TTC549 (cell line): Measurements from ENCODE around the gene EED.

Source experiments
- FAIRE-seq: peaks from 2 replicates; lab custom pipeline; 2012; peaks lifted over from hg19 to GRCh38; lab: Jason Lieb, UNC

The EED gene, protein sequence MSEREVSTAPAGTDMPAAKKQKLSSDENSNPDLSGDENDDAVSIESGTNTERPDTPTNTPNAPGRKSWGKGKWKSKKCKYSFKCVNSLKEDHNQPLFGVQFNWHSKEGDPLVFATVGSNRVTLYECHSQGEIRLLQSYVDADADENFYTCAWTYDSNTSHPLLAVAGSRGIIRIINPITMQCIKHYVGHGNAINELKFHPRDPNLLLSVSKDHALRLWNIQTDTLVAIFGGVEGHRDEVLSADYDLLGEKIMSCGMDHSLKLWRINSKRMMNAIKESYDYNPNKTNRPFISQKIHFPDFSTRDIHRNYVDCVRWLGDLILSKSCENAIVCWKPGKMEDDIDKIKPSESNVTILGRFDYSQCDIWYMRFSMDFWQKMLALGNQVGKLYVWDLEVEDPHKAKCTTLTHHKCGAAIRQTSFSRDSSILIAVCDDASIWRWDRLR

DNA sequence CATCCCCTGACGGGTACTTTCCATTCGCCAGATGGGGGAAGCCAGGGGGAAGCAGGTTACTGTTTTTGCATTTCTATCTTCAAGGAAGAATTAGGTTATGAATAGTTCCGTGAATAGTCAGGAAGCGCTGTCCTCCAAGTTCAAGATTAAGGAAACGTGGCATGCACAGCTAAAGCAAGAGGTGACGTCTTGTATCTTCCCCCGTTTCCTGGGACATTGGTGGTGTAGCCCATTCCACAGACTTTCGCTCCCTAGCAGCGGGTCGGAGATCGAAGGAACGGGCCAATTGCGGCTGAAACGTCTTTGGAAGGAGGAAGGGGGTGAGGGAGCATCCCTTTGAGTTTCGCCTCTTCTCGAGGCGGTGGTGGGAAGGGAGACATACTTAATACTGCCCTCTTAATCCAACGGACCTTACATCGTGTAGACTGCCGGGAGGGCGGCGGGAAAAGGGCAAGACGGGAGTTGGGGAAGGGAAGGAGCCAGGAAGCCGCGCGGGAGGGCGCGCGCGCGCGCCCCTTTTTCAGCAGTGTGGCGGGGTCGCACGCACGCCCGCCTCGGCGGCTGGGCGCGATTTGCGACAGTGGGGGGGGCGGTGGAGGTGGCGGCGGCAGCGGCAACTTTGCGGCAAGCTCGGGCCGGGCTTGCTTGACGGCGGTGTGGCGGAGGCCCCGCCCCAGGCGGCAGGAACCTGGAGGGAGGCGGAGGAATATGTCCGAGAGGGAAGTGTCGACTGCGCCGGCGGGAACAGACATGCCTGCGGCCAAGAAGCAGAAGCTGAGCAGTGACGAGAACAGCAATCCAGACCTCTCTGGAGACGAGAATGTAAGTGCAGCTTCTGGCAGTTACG lies at the start of gene EED:
EED (plus strand) TSS at position 232 of the 847 bp plus-strand sequence; CDS start at position 709, 477 bp downstream.
- FAIRE-seq = no peak

GRCh38 chr11:86194998-86195397 lies 49.6 kb upstream of the EED start:
- FAIRE-seq = no peak

- no peak for FAIRE-seq
Measured at GRCh38 chr11:86196085-86196696, 48.4 kb upstream of the EED start.

DNA sequence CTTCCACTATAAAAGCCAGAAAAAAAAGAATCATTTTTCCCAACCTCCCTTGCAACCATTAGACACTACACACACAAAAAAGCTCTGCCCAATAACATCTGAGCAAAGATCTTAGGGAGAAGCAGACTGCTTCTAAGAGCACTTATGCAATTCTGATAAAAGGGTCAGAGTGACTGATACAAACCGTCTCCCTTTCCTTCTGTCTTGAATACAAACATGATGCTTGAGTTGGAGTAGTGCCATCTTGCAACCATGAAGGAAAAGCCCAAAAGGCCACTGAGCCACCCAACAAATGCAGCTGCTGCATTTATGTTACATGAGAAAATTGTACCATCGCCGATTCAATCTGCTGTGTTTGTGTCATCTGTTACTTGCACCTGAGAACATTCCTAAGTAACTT lies 47.6 kb upstream of the EED start:
- no peak for FAIRE-seq

DNA sequence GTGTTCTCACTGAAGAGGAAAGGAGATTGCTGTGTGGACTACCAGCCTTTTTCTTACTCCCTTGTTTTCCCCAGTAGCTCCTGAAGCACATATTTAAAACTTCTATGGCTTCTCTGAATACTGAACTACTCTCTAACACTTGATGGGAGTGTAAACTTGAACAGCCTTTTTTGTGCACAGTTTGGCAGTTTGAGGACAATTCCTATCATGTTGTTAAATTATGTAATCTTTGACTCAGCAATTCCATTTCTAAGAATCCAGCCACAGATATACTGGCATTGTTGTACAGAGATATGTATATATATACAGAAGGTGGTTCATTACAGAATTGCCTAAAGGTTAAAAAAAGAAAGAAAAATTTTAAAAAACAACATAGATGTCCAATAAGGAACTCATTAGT lies 47.1 kb upstream of the EED start:
- FAIRE-seq = no peak

- FAIRE-seq = no peak
Measured at GRCh38 chr11:86198139-86198538, 46.4 kb upstream of the EED start.

- no peak for FAIRE-seq
Measured at GRCh38 chr11:86199354-86199753, 45.2 kb upstream of the EED start.

DNA sequence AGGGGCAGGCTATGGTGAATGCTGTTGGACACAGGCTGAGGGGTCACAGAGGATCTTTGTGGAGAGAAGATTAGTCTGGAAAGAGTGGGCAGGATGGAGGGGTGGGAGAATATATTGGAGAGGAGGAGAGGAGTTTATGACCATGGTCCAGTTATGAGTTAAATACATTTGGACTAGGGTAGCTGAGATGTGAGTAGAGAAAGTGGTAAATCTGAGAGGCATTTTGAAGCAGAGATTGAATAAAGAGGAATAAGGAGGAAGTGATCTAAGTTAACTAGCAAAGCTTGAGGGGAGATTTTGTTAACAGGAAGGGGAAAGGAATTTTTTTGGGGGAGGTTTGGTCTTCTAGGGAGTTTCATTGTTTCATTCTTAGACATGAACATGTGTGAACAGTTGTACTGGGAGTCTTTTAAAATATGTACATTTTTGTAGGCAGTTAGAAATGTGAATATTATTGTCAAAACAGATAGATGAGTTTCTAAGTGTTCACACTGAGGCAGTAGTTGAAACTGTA lies 43.1 kb upstream of the EED start:
- no peak for FAIRE-seq

DNA sequence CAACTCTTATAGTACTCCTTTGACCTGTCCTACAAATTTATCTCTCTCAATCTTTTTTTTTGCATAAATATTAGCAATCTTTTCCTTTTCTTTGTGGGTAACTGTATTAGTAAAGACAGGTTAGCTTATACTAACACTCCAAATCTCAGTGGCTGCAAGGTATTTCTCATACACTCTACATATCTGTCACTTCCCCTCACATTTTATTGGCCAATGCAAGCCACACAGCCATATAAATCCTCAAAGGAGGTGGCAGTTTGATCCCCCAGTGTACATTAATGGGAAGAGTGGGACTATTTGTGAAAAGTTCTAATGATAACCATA lies 42.6 kb upstream of the EED start:
- FAIRE-seq = no peak

DNA sequence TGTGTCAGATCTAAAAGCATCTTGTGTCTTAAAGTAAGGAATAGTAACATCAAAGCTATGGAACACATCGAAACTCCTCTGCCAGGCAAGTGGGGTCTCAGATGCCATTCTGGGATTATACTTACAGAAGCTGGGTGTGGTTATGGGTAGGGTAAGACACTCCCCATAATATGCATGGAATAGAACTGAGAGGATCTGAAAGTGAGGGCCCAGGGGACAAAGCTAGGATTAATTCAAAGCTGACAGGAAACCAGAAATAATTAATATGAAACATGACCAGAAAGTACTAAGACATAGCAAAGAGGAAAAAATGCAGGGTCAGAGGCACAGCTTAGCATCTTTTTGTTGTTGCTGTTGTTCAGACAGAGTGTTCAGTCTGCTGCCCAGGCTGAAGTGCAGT lies 40.2 kb upstream of the EED start:
- FAIRE-seq = no peak

DNA sequence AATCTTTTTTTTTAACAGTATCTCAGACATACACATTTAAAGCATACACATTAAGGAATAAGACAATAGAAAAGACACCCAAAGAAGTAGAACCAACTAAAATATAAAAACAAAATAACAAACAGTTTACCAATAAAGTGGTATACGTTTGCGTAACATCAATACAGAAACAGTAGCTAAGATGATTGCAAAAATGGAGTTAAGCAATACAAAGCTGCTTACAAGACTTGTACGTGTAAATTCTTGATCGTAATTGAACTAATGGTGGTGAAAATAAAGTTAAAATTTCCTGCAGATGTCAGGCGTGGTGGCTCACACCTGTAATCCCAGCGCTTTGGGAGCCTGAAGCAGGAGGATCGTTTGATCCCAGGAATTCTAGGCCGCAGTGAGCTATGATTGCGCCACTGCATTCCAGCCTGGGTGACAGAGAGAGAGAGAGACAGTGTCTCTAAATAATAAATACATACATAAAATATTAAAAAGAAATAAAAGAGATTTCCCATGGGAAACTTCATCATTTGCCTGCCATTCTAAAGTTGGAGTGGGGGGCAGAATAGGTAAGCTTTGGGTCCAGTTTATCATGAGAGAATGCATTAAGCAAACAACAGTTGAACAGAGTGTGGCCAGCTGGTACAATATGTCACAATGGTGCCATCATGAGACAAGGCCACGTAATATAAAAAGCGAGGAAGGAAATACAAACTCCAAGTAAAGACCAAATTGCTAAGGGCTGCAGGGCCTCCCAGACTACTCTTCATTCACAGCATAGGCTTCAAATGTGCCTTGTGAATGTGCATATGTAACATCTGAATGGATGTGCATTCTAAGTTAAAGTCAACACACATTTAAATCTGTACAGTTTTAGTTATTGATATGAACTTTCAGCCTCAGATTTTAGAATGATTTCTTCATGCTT lies 38.9 kb upstream of the EED start:
- FAIRE-seq = no peak

GRCh38 chr11:86206337-86206695 lies 38.2 kb upstream of the EED start:
- no peak for FAIRE-seq

DNA sequence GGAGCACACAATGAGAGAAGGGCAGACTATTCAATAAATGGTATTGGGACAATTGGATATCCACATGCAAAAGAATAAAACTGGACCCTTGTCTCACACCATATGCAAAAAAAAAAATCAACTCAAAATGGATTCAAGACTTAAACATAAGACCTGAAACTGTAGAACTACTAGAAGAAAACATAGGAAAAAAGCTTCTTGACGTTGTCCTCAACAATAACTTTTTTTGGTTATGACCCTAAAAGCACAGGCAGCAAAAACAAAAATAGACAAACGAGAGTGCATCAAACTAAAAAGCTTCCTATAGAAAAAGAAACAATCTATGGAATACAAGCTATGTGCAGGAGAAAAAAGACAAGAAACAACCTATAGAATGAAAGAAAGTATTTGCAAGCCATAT lies 37.1 kb upstream of the EED start:
- FAIRE-seq = no peak

- FAIRE-seq = no peak
Measured at GRCh38 chr11:86208572-86208971, 36.0 kb upstream of the EED start.

- no peak for FAIRE-seq
Measured at GRCh38 chr11:86209806-86210657, 34.5 kb upstream of the EED start.

GRCh38 chr11:86210898-86211297 lies 33.7 kb upstream of the EED start:
- FAIRE-seq = no peak

GRCh38 chr11:86211619-86212018 lies 32.9 kb upstream of the EED start:
- FAIRE-seq = no peak

DNA sequence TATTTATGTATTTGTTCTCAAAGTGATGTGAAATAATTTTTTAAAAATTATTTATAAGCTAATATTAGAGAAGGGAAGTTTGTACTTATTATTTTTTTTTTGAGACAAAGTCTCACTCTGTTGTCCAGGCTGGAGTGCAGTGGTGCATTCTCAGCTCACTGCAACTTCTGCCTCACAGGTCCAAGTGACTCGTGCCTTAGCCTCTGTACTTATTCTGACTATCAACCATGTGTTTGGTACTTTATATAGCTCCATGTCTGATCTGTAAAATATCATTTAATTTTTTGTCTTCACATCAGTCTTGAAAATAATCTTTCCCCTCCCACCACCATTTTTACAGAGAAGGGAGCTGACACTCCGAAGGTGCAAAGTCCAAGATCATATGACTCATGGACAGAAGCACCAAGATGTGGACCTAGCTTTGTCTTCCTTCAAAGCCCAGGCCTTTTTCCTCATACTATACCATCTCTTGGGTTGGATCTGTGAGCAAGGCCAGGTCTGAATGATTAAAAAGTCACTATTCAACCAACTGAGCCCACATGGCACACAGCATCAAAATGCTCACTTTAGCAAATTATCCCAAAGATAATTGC lies 32.4 kb upstream of the EED start:
- FAIRE-seq = no peak

GRCh38 chr11:86214710-86215109 lies 29.8 kb upstream of the EED start:
- FAIRE-seq = no peak
